Stimulated activated CD8-positive, alpha-beta memory T cell treated with anti-CD3 and anti-CD28 coated beads, Interleukin-7, amount 100 ng/mL, for 48 hours (primary cell): ENCODE results near the gene FAM210A.

ENCODE experiments used
- DNase-seq, 2 donors: peaks; one replicate each; pipeline ENCODE4 v3.0.0-alpha.2; 2020; ENCODE audit warnings: low read depth in 1 of 2; ENCODE audit errors: extremely low read depth in 1 of 2

FAM210A gene

GRCh38 chr18:13624563-13625237, 101.7 kb downstream of the FAM210A start:
- no peak for DNase-seq

GRCh38 chr18:13623871-13624270, 102.5 kb downstream of the FAM210A start:
- no peak for DNase-seq

DNA sequence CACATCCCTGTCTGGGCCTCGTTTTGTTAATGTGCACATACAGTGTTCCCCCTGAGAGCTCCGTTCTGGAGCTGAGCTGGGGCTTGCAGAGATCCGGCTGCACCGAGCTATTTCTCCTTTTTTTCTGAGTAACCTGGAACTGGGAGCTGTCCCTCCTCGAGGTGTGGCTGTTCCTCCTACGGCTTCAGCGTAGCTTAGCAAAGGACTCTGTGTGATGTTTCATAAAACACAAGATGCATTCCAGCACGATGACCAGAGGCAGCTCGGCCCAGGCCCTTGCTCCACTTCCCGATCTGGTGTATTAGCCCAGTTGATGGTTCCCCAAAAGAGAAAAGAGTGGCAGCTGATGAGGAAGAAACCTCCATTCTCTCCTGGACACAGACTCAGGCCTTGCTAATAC, 103.0 kb downstream of the FAM210A start:
- DNase-seq, result no peak

DNA sequence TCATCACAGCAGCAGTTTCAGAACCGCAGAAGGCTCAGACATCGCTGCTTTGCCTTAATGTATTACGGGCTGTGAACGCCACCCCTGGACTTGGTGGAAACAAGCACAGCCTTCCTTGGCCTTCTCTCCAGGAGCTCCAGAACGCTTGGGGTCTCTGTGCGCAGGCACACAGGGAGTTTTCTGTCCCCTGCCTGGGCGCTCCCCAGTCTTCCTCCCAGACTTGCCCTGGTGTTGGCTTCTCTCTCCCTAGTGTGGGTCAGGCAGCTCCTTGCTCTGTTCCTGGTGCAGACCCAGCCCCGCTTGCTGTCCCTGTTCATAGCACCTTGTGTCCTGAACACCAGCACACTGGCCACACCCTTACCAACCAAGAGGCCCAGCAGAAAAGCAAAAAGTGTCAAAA, 103.6 kb downstream of the FAM210A start:
- no peak for DNase-seq

- DNase-seq, result no peak
Observed at GRCh38 chr18:13621886-13622619, 104.3 kb downstream of the FAM210A start.

DNA sequence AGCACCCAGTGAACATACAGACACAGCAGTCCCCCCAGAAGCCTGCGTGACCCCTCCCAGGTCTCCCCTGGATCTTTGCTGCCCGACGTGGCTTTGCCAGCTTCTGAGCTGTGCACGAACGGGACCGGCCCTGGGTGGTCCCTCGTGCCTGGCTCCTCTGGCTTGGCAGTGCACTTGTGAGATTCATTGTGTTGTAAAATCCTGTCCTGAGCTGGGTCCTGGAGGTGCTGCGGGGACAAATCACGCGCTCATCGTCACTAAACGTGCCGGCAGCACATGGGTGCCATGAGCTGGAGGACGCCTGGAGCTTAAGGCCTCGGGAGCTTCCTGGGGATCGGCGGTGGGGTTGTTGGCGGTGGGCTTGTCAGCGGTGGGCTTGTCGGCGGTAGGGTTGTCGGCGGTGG, 104.9 kb downstream of the FAM210A start:
- DNase-seq, result no peak

DNA sequence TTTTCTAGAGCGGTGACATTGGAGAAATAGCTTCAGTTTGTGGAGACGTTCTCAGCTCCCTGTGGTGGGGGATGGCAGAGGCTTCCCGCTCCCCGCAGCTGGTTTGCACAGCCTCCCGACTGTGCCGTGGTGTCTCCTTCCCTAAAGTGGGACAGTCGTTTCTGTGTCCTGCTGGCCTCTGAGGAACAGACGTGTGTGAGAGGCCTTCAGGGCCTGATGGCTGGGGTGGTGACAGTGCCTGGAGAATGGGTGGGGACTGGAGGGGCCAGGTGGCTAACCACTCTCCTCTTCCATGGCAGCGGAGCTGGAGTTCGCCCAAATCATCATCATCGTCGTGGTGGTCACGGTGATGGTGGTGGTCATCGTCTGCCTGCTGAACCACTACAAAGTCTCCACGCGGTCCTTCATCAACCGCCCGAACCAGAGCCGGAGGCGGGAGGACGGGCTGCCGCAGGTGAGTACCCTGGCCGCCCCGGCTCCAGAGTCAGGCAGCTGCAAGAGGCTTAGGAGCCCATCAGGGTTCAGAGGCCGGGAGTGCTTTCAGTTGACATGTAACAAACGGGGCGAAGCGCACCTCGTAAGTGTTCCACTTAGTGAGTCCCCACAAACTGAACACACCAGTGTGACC, 105.4 kb downstream of the FAM210A start:
- DNase-seq, result no peak

GRCh38 chr18:13620206-13620672, 106.1 kb downstream of the FAM210A start:
- no peak for DNase-seq

GRCh38 chr18:13619505-13620205, 106.7 kb downstream of the FAM210A start:
- no peak for DNase-seq

GRCh38 chr18:13618760-13619438, 107.5 kb downstream of the FAM210A start:
- no peak for DNase-seq

DNA sequence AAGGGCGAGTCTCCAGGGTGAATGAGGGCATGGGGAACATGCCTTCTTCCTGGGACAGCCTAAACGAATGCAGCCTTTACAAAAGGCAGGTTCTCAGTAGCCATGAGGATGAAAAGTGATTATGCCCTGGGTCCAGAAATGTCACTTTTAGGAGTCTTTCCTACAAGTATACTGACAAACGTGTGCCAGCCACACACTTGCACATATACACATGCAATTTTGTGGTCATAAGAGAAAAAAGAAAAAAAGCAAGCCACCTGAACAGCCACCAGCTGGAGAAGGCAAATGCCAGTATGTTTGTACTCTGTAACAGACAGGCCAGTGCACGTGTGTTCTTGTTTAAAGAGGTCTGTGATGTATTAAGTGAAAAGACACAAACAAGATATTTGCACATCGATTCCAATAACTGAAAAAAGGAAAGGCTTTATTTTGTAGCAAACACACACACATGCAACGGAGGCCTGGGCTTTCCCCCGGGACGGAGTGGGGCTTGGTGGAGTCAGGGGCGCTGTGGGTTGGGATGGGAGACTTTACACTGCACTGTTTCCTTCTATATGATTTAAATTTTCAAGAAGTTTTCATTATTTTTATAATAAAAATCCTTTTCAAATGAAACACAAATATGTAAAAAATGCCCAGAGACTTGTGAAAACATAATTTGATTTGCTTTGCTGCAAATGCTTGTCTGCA, 108.4 kb downstream of the FAM210A start:
- DNase-seq, result no peak

- no peak for DNase-seq
Observed at GRCh38 chr18:13616525-13617035, 109.8 kb downstream of the FAM210A start.

DNA sequence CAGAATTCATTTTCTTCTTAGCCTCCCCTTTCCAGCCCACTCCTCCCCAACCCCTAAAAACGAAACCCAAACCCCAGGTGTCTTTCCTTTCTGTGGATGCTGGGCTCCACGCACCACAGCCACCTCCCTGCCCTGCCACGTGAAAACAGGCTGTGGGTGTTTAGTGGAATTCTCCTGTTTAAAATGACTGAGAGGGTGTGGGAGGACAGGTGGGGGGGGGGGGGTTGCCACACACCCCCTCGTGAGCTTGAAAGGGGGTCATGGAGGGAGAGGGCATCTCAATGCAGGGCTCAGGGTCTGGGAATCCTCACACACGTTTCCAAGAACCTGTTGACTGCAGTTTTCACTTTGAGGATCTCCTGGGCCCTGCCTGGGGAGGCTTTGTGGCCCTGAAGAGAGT, 110.3 kb downstream of the FAM210A start:
- no peak for DNase-seq

DNA sequence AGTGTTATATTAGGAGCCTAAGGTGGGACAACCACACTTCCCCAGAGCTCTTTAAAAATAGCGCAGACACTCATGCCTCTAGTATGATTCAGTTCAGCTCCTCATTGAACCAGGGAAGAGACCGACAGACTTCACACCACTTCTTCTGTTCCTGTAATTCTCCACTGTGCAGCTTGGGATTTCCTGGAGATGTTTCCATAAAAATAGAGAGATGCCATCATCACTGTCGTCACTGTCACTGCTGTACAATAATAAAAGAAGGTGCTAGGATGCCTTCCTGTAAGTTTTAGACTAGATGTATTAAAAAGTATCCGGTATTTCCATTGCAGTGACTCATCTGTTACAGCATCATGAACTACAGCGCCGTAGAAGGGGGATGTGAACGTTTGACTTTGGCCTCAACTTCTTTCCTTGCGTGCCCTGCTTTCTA, 110.9 kb downstream of the FAM210A start:
- no peak for DNase-seq

DNA sequence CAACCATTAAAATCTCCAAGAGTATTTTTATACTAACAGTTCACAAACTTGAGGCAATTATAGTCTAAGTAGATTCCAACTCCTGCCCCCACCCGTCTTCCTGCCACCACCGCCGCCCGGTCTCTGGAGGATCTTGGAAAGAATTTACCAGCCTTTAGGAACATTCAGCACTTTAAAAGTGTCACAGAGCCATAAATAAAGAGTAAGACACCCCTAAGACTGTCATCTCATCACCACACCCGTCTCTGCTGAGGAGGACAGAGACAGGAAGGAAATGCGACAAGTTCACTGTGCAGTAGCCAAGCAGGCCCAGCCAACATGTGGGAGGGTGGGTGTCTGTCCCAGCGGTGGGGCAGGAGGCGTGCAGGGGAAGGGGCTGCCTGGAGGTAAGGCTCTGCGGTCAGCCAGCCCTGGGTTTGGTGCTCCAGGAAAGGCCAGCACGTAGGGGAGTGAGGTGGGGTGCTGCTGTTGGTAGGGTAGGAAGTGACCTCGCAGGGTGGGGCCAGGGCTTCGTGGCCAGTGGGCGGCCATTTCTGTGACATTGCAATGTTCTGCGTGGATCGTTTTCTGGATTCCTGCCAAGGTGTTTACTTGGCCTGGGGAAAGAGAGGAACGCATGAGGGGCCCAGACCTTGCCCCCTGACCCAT, 111.6 kb downstream of the FAM210A start:
- no peak for DNase-seq

- no peak for DNase-seq
Observed at GRCh38 chr18:13613591-13614501, 112.5 kb downstream of the FAM210A start.
